GM20000 (cell line): ENCODE results near the gene ENDOD1.

Experiments used
- DNase-seq: peaks from one replicate; pipeline ENCODE4 v3.0.0; 2012; ENCODE audit warnings: low spot score
- TF ChIP-seq, protein P1 (sequence below): IDR thresholded peaks from 2 replicates; pipeline ENCODE4 v1.5.1; 2012; ENCODE audit warnings: mild to moderate bottlenecking, control low read depth; ENCODE audit errors: extremely low read depth, missing control alignments

Gene ENDOD1

DNA sequence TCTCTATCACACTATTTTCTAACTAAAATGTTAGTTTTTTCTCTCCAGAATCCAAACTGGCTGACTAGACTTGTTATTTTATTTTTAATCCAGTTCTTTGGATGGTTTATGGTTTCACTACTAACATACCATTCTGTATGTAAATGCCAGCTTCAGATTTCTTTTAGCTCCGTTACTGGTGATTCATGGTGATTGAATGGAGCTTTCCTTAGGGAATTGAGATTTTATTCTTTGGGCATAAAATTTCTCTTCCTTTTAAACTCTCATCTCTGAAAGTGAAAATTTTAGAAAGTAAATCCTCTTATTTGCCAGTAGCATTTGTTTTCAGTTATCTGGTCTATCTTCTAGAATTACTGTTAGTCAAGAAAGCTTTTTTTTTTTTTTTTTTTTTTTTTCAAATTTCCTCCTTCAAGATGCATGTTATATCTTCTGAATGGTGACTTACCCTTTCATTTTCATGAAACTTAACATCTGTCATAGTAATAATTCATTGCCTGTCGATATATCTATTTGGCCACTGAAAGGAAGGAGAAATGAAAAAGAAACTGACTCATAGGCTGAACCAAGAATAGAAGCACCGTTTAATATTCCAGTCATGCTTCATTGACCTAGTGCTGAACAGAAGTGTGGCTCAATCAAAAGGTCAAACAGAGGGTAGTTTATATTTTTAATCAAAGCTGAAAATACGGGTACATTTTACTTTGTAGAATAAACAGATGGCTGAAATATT, 6.4 kb downstream of the ENDOD1 start:
- peak; percentile 72 for DNase-seq

DNA sequence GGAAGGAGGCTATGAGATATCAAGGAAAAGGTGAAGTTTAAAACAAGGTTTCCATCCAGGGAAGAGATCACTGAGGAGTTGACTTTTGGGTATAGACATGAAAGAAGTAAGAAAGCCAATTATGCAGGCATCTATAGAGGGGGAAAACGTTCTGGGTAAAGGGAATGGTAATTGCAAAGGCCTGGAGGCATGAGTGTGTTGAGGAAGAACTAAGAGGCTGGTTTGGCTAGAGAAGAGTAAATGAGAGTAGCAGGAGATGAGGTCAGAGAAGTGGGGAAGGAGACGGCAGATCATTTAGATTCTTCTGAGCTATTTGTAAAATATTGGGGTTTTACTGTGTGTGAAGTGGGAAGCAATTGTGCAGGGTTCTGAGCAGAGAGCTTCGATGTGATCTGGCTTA, 7.6 kb downstream of the ENDOD1 start:
- TF ChIP-seq, protein P1, sequence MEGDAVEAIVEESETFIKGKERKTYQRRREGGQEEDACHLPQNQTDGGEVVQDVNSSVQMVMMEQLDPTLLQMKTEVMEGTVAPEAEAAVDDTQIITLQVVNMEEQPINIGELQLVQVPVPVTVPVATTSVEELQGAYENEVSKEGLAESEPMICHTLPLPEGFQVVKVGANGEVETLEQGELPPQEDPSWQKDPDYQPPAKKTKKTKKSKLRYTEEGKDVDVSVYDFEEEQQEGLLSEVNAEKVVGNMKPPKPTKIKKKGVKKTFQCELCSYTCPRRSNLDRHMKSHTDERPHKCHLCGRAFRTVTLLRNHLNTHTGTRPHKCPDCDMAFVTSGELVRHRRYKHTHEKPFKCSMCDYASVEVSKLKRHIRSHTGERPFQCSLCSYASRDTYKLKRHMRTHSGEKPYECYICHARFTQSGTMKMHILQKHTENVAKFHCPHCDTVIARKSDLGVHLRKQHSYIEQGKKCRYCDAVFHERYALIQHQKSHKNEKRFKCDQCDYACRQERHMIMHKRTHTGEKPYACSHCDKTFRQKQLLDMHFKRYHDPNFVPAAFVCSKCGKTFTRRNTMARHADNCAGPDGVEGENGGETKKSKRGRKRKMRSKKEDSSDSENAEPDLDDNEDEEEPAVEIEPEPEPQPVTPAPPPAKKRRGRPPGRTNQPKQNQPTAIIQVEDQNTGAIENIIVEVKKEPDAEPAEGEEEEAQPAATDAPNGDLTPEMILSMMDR, result no peak
- no peak for DNase-seq

More for the DNA sequence above, 6.4 kb downstream of the ENDOD1 start:
- TF ChIP-seq, protein P1, result no peak

DNA sequence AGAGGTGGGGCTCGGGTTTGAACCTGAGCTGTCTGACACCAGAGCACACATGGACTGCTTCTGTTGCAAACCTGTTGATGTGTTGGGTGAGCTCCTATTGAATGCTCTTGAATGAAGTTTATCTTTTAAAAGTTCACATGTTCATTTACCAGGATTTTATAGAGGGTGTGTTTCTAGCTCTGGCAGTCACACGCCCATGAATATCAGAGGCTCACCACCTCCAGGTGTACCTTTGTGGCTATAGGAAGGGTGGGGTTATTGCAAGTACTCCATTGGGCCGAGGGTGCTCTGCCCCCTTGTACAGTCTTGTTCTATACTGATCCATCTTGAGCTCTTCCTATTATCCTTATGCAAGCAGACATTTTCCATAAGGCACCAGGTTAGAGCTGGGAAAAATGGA, 9.2 kb downstream of the ENDOD1 start:
- no peak for DNase-seq
- TF ChIP-seq, protein P1, result no peak

DNA sequence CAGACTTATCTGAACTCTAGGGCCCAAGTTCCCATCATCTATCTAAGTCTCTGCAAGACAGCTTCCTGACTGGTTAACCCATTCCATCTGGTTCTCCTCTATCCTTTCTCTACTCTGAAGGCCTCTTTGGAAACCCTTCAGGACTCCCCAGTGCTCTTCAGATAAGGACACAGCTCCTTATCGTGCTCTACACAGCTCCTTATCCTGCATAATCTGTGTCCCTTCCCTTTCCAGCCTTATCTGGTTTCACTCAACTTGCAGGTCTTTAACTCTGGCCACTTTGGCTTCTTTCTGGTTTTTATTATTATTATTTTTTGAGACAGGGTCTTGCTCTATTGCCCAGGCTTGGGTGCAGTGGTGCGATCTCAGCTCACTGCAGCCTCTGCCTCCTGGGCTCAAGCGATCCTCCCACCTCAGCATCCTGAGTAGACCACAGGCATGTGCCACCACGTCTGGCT, 10.6 kb downstream of the ENDOD1 start:
- TF ChIP-seq, protein P1, result no peak

DNA sequence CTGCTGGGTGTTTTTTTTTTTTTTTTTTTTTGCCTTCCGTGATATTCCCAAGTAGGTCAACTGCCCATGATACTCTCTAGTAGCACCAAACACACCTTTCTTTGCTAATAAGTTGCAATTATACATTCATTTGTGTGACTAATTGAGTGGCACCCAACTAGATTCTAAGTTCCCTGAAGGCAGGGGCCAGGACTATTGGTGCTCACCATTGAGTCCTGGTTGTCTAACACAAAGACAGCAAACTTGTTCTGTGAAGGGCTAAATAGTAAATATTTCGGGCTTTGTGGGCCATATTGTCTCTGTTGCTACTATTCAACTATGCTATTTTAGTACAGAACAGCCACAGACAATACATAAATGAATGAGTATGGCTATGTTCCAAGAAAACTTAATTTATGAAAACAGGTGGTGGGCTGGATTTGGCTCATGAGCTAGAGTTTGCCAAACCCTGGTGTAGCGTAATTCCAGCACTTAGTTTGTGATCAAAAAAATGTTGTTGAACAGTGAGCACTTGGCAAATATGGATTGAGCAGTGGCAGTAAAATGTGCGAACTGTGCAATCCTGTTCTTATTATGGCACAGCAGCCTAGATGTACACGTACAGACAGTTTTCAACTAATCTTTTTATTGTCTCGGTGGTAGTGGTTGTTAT, 11.3 kb downstream of the ENDOD1 start:
- TF ChIP-seq, protein P1, result no peak
- DNase-seq, result no peak

More for the DNA sequence above, 10.6 kb downstream of the ENDOD1 start:
- no peak for DNase-seq

DNA sequence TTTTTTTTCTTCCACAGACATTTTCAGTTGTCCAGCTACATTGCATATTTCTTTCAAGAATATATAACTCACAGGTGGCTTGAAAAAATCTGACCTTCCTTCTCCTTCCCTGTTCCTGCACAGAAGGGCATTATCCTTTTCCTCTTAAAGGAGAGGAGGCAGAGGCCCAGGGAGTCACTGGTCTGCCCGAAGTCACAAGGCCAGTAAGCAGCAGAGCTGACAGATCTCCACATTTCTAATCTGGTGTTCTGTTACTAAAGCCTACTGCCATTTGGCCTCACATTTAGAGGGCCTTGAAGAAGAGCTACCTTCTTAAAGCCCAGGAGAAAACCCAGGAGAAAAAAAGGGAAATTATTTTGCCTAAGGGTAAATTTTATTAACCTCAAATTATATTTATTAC, 12.3 kb downstream of the ENDOD1 start:
- TF ChIP-seq, protein P1, result no peak
- no peak for DNase-seq

DNA sequence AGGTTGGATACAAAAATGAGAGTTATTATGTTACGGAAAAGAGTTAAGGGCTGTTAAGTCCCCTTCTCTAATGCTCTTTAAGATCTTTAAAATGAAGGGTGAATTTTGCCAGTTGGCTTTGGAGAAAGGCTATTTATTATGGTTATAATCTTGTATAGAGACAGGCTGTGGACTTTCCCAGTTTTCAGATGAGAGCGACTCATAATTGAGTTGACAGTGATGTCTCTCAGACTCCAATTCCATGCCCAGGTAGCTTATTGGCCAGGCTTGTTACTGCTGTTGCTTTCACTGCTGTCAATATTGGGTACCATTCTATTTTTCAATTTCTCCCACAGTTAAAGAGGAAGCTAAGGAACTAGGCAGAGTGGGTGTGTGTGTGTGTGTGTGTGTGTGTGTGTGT, 13.1 kb downstream of the ENDOD1 start:
- TF ChIP-seq, protein P1, result no peak

More for the DNA sequence above, 13.1 kb downstream of the ENDOD1 start:
- no peak for DNase-seq
